Measurements from ENCODE around the gene GJB2.

The GJB2 gene

GRCh38 chr13:20137875-20138274 lies 54.9 kb downstream of the GJB2 start:
- TF ChIP-seq ZFX (IDR thresholded peaks at IDR 0.05) (no peak), CTCF (conservative IDR thresholded peaks at IDR 0.05) (no peak)
- H3K27ac ChIP-seq: no peak overlapping the region
